ENCODE measurements around the gene RXYLT1. TPM values are rescaled to one million over a fixed set of nuclear protein-coding genes. Genes with fewer than 3 reads are reported as not detected.
"Not testable (repeated sequence)": the region's sequence is repeated elsewhere in the genome, so short reads cannot be mapped to it uniquely, and the experiment has no call there.

RXYLT1 gene
- total RNA-seq, 1 donor from 2014 or later: 27.6 TPM

GRCh38 chr12:63841571-63841970 is 61.9 kb downstream of the RXYLT1 start:
- H3K4me3 Mint-ChIP-seq: no peak overlapping the region
- H3K9me3 Mint-ChIP-seq: no peaks in the 10 kb centered on the region
- no peak overlapping the region for H3K27ac Mint-ChIP-seq
- no peak for DNase-seq
- intact Hi-C loops (cut with micrococcal nuclease): loop anchor here (5.0 kb wide), 2 partner anchors 64 to 546 kb away; partner anchors contain the start of gene RXYLT1
- peaks cover 8% of the 10 kb centered on the region for H3K4me1 Mint-ChIP-seq
- H3K27me3 Mint-ChIP-seq: peaks cover 46% of the 10 kb centered on the region
- H3K36me3 Mint-ChIP-seq (ENCODE audit: low read depth): no peaks in the 10 kb centered on the region

GRCh38 chr12:63842750-63843149 is 63.0 kb downstream of the RXYLT1 start:
- H3K4me1 Mint-ChIP-seq; H3K9me3 Mint-ChIP-seq; DNase-seq; H3K36me3 Mint-ChIP-seq (ENCODE audit: low read depth); H3K27ac Mint-ChIP-seq: not testable (repeated sequence)
- Mint-ChIP-seq H3K4me3 (peak overlapping the region; percentile 75), H3K27me3 (peaks cover 47% of the 10 kb centered on the region)
- intact Hi-C loops (cut with micrococcal nuclease): loop anchor here (5.0 kb wide), 2 partner anchors 65 to 545 kb away; partner anchors contain the start of gene RXYLT1

GRCh38 chr12:63843254-63843720 is 63.6 kb downstream of the RXYLT1 start:
- intact Hi-C loops (cut with micrococcal nuclease): loop anchor here (5.0 kb wide), 2 partner anchors 66 to 544 kb away; partner anchors contain the start of gene RXYLT1
- peaks cover 8% of the 10 kb centered on the region for H3K4me1 Mint-ChIP-seq
- no peak for DNase-seq
- peaks cover 42% of the 10 kb centered on the region for H3K27me3 Mint-ChIP-seq
- H3K9me3 Mint-ChIP-seq: no peaks in the 10 kb centered on the region
- peak overlapping the region; percentile 37 for H3K27ac Mint-ChIP-seq
- no peaks in the 10 kb centered on the region for H3K36me3 Mint-ChIP-seq (ENCODE audit: low read depth)
- H3K4me3 Mint-ChIP-seq: peak overlapping the region; percentile 75

- Mint-ChIP-seq H3K4me3 (peak overlapping the region; percentile 72), H3K36me3 (ENCODE audit: low read depth) (no peaks in the 10 kb centered on the region), H3K9me3 (no peaks in the 10 kb centered on the region), H3K27ac (no peak overlapping the region), H3K27me3 (peaks cover 43% of the 10 kb centered on the region), H3K4me1 (peaks cover 8% of the 10 kb centered on the region)
- intact Hi-C loops (cut with micrococcal nuclease): loop anchor here (1.0 to 5.0 kb wide), 4 partner anchors 67 to 543 kb away; partner anchors contain the start of genes KICS2 and RXYLT1
- DNase-seq: peak; percentile 92
Observed at GRCh38 chr12:63843721-63844390, 64.1 kb downstream of the RXYLT1 start.

DNA sequence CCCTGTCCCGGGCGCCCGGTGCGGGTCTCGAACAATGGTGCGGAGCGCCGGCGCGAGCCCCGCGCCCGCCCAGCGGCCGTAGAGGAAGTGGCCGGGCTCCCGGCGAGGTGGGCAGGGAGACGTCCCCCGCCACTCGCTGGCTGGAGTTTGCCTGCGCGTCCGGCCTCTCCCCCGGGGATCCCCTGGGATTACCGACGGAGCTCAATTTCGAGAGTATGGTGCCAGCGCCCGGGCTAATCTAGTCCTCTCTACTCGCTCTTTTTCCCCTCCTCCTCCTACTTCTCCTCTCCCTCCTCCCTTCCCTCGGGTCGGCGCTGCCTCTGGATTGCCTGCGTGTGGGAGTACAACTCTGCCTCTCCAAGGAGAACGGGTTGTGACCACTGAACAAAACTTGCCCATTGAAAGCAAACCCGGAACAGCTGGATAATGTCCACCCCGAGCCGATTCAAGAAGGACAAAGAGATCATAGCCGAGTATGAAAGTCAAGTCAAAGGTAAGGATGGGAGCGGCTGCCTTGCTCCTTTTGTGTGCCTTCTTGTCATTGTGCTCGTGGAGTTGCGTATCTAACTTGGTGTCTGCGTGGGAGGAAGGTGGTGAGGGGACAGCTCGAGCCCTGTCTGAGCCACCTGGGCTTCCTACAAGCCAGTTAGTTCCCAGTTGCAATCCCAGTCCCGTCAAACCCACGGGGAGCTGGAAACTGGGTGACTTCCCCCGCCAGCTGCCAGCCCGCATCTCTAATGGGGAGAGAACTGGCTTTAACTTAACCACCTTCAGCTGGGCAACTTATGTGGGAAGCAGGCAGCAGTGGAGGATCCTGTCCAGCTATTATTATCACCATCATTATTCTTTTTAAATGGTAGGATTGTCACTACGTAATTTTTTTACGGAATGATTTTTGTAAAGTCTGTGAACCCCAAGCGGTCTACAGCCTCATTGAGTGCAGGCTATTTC is 65.0 kb downstream of the RXYLT1 start, which contains the start of gene SRGAP1:
Gene SRGAP1 (plus strand): TSS at position 310 of the 951 bp plus-strand sequence. CDS start 117 bp downstream, at position 427.
- DNase-seq: peak; percentile 59
- H3K9me3 Mint-ChIP-seq: no peaks in the 10 kb centered on the region

GRCh38 chr12:63845726-63846125 is 66.0 kb downstream of the RXYLT1 start:
- no peak overlapping the region for H3K4me3 Mint-ChIP-seq
- peaks cover 45% of the 10 kb centered on the region for H3K27me3 Mint-ChIP-seq
- no peaks in the 10 kb centered on the region for H3K9me3 Mint-ChIP-seq
- no peak overlapping the region for H3K27ac Mint-ChIP-seq
- peaks cover 8% of the 10 kb centered on the region for H3K4me1 Mint-ChIP-seq
- intact Hi-C loops (cut with micrococcal nuclease): no loop called here
- no peaks in the 10 kb centered on the region for H3K36me3 Mint-ChIP-seq (ENCODE audit: low read depth)
- no peak for DNase-seq

More for the DNA sequence above, 65.0 kb downstream of the RXYLT1 start, which contains the start of gene SRGAP1:
- Mint-ChIP-seq H3K4me1 (peaks cover 8% of the 10 kb centered on the region), H3K36me3 (ENCODE audit: low read depth) (no peaks in the 10 kb centered on the region), H3K27me3 (peaks cover 44% of the 10 kb centered on the region), H3K4me3 (peak within 1 kb of the TSS; percentile 82), H3K27ac (no peak within 1 kb of the TSS)
- intact Hi-C loops (cut with micrococcal nuclease): loop anchor here (1.0 to 5.0 kb wide), 4 partner anchors 67 to 543 kb away; partner anchors contain the start of genes KICS2 and RXYLT1

- DNase-seq: no peak
- no peak overlapping the region for H3K27ac Mint-ChIP-seq
- intact Hi-C loops (cut with micrococcal nuclease): no loop called here
- peaks cover 42% of the 10 kb centered on the region for H3K27me3 Mint-ChIP-seq
- H3K4me3 Mint-ChIP-seq: no peak overlapping the region
- no peaks in the 10 kb centered on the region for H3K36me3 Mint-ChIP-seq (ENCODE audit: low read depth)
- H3K9me3 Mint-ChIP-seq: no peaks in the 10 kb centered on the region
- H3K4me1 Mint-ChIP-seq: peaks cover 8% of the 10 kb centered on the region
Observed at GRCh38 chr12:63846238-63846967, 66.7 kb downstream of the RXYLT1 start.

DNA sequence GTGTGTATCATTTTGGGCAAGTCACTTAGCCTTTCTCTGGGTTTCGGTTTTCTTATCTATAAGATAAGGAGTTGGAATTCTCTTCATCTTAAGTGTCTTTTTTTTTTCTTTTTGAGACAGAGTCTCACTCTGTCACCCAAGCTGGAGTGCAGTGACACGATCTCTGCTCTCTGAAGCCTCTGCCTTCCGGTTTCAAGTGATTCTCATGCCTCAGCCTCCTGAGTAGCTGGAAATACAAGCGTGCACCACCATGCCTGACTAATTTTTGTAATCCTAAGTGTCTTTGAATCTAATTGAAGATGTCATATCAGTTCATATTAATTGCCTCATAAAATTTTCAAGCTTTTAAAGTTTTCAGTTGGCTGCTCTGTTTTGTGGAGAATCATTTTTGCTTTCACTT is 68.7 kb downstream of the RXYLT1 start:
- Mint-ChIP-seq H3K9me3 (no peaks in the 10 kb centered on the region), H3K4me3 (no peak overlapping the region), H3K36me3 (ENCODE audit: low read depth) (no peaks in the 10 kb centered on the region), H3K4me1 (peaks cover 5% of the 10 kb centered on the region), H3K27me3 (peaks cover 29% of the 10 kb centered on the region), H3K27ac (no peak overlapping the region)
- DNase-seq: no peak
- intact Hi-C loops (cut with micrococcal nuclease): no loop called here

GRCh38 chr12:63849106-63849620 is 69.5 kb downstream of the RXYLT1 start:
- intact Hi-C loops (cut with micrococcal nuclease): no loop called here
- H3K36me3 Mint-ChIP-seq (ENCODE audit: low read depth): no peaks in the 10 kb centered on the region
- H3K4me3 Mint-ChIP-seq: no peak overlapping the region
- peaks cover 29% of the 10 kb centered on the region for H3K27me3 Mint-ChIP-seq
- H3K27ac Mint-ChIP-seq: no peak overlapping the region
- H3K9me3 Mint-ChIP-seq: no peaks in the 10 kb centered on the region
- peaks cover 5% of the 10 kb centered on the region for H3K4me1 Mint-ChIP-seq
- DNase-seq: no peak

DNA sequence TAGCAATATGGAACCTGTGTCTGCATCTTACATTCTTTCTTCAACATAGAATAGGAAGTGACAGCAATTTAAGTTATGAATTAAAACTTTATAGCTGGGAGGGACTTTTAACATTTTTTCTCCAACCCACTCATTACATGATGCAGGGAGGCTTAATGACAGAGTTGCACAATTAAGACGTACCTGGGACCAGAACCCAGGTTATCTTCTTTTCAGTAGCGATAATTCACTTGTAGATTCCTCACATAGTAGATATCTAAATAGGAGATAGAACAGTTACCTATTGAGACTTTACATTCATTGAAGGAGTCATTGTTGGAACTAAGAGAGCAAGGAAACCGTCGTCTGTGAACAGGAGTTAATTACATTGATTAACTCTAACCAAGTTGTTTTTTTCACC is 69.9 kb downstream of the RXYLT1 start:
- no peak for DNase-seq
- Mint-ChIP-seq H3K9me3 (no peaks in the 10 kb centered on the region), H3K4me3 (no peak overlapping the region), H3K36me3 (ENCODE audit: low read depth) (no peaks in the 10 kb centered on the region), H3K27ac (no peak overlapping the region), H3K4me1 (peaks cover 3% of the 10 kb centered on the region), H3K27me3 (peaks cover 27% of the 10 kb centered on the region)
- intact Hi-C loops (cut with micrococcal nuclease): no loop called here

- Mint-ChIP-seq H3K27ac (no peak overlapping the region), H3K27me3 (peaks cover 4% of the 10 kb centered on the region), H3K4me3 (no peak overlapping the region), H3K4me1 (no peaks in the 10 kb centered on the region), H3K9me3 (no peaks in the 10 kb centered on the region), H3K36me3 (ENCODE audit: low read depth) (no peaks in the 10 kb centered on the region)
- no peak for DNase-seq
- intact Hi-C loops (cut with micrococcal nuclease): no loop called here
Observed at GRCh38 chr12:63853978-63854377, 74.3 kb downstream of the RXYLT1 start.

DNA sequence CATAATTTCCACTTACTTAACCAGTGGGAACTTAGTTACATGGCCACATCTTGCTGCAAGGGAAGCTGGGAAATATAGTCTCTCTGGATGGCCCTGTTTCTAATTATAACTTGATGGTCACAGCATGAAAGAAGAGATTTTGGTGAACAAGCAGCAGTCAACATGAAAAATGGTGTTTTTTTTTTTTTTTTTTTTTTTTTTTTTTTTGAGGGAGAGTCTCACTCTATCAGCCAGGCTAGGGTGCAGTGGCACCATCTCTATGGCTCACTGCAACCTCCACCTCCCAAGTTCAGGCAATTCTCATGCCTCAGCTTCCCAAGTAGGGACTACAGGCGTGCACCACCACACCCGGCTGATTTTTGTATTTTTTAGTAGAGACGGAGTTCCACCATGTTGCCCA is 75.6 kb downstream of the RXYLT1 start:
- Mint-ChIP-seq H3K27ac (no peak overlapping the region), H3K4me1 (no peaks in the 10 kb centered on the region), H3K9me3 (no peaks in the 10 kb centered on the region), H3K27me3 (no peaks in the 10 kb centered on the region), H3K36me3 (ENCODE audit: low read depth) (no peaks in the 10 kb centered on the region), H3K4me3 (no peak overlapping the region)
- intact Hi-C loops (cut with micrococcal nuclease): no loop called here
- no peak for DNase-seq
